ENCODE data around the gene ARSJ.
A peak's percentile ranks its signal among the peaks of the same experiment; 100 is the strongest.

Gene ARSJ

DNA sequence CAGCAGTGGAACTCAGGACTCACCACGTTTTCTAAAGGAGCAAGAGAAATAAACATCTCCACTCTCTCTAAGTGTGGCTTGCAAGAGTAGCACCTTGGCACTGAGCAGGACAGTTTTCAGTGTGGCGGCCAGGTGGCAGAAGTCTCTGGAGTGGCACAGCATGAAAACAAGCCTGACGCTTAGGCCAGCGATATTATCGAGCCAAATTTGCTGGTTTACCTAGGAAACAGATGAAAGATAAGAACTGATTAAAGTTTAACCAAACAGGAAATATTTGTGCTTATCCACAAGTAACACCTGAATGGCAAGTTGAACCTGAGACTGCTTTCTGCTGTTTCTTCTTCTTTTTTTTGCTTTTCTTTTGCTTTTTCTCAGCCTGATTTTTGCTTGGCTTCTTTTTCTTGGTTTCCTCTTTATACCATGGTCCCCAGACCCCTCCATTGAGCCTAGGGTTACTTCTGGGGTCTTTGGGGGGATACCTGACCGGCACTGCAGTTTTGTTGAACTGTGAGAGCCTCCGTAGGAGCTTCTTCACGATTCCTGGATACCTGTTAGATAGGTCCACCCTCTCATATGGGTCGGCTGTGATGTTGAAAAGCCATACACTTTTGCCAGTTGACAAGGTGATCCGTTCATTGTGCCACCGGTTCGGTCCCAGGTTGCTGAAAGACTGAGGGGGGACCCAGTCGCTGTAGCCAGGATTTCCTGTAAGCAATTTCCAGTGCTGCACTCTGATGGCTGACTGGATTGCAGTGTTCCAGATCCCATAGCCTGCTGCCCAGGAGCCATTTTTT is 77.3 kb downstream of the ARSJ start:
- peak; percentile 29 to 37 for DNase-seq (ENCODE audit: low read depth in 2 of 2)

DNA sequence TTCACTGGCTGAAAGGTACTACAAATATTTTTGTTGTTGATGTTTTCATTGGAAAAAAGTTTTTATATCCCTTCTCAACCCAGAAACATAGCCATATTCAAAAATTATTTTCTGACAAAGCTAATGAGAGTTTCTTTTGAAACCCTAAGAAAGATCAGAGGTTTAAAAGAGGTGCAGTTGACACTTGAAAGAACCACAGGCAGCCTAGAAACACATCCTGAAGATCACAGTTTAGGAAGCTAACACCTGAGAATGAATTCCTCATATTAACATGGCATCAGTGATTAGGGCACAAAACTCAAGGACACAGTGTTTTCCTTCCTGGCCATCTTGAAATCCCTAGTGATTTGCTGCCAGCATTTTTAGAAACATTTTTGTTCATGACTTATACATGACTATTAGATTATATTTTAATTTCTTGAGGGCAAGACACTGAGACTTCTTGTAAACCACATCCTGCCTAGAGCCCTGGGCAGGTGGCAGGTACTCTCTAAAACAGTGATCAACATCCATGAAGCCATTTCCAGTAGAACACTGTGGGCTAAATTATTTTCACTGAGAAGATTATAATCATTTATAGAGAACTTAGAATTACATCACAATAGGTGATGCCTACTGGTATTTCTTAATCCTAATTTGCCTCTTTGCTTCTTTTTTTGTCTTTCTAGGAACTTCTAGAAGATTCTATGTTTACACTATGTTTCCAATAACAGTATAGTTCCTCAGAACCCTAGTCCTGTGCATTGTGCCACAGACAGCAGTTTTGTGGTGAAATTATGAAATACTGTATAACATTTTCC is 80.0 kb downstream of the ARSJ start:
- DNase-seq (ENCODE audit: low read depth in 2 of 2) = no peak

GRCh38 chr4:113893546-113893945 is 85.9 kb downstream of the ARSJ start:
- DNase-seq (ENCODE audit: low read depth in 2 of 2) = no peak

DNA sequence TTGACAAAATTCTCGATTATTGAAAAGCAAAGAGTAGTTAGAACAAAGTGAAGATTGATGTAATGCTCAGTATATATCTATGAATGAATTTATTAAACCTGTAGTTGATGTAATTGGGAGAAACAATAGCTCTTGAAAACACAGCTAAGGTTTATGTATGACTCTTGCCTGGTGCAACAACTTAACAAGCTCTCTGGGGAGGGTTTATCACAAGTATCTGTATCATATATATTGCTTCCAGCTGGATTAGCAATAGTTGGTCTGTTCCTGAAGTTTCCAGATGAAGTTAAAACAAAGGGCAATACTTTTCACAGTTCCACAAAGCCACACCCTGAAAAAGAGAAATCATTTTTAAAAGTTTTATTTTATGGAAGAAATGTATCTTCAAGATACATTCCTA is 91.4 kb downstream of the ARSJ start:
- DNase-seq (ENCODE audit: low read depth in 2 of 2) = no peak

DNA sequence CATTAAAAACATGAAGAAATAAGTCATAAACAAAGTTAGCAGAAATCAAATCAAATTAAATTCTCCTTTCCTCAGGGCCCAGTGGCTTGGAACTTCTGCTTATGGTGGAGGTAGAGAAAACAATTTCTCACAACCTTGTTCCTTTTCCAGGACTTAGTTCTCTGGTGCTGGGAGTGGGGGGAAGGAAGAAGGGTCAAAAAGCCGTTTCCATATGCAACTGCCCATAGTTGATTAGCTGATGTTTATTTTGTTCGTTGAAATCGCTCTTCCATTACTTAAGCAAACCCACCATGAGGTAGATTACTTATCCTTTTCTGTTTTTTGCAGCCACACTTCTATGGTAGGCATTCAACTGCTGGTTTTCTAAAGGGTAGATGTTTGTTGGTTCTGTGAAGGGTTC is 94.2 kb downstream of the ARSJ start:
- no peak for DNase-seq (ENCODE audit: low read depth in 2 of 2)

DNA sequence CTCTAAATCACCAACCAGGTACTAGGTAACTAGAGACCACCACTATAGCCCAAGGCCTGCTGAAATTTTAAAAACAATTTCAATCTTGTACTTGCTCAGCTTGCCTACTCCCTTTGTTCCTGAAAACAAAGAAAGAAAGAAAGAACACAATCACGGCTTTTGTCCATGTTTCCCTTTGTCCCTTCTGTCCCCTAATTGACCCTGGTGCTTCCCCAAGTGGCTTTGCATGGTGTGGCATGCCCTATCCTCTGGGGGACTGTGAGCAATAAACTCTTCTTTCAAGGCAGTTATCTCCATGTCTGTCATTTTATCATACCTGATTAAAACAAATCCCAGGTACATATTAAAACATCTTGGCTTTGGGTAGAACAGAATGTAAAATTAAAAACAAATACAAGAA is 94.8 kb downstream of the ARSJ start:
- no peak for DNase-seq (ENCODE audit: low read depth in 2 of 2)

- DNase-seq (ENCODE audit: low read depth in 2 of 2) = no peak
Observed at GRCh38 chr4:113882668-113883067, 96.8 kb downstream of the ARSJ start.

DNA sequence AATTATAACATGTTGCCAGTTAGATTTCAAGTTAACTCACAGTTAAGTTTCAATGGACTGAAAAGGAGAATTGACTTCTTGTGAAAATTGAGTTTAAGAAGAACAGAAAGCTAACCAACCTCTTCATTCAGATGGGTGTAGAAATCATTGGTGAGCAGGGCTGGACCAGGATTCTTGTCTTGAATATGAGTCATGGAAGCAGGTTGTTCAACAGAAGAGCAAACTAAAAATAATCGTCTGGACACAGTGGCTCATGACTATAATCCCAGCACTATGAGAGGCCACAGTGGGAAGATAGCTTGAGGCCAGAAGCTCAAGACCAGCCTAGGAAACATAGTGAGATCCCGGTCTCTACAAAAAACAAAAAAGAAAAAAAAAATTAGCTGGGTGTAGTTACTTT is 98.2 kb downstream of the ARSJ start:
- no peak for DNase-seq (ENCODE audit: low read depth in 2 of 2)

- DNase-seq (ENCODE audit: low read depth in 2 of 2) = no peak
Observed at GRCh38 chr4:113880240-113881028, 99.0 kb downstream of the ARSJ start.

DNA sequence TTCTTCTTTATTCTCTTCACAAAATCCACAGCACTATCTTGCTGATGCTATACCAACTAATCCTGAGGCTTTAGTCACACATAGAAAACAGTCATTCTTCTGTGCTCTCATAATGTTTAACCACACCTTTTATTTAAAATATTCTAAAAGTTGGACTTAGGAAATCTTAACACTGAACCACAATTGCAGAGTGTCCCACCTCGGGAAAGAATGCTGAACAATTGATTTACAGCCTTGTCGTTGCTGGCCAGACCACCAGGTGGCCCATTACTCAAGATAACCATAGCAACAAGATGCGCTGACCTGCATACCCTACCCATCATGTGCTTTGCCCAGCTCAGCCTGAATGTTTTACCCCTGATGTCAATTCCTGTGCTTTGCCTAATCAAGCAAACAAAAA is 100.8 kb downstream of the ARSJ start:
- DNase-seq (ENCODE audit: low read depth in 2 of 2) = no peak

GRCh38 chr4:113874480-113874879 is 105.0 kb downstream of the ARSJ start:
- DNase-seq (ENCODE audit: low read depth in 2 of 2) = no peak

DNA sequence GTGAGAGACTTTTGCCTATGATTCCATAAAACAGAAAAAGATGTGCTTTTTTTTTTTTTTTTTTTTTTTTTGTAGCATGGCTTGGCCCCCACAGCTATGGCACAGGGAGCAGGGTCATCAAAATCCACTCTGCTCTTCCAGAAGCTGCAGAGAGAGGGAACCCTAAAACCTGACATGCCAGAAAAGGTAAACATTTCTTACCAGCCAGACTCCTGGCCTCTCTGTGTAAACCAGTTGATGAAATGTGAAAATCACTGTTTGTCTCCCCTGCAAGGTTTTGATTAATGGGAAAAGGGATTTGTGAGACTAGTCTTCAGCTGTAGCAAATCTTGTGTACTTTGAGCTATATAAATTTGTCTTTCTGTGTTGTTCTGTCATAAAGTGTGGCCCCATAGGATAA is 105.9 kb downstream of the ARSJ start:
- no peak for DNase-seq (ENCODE audit: low read depth in 2 of 2)

DNA sequence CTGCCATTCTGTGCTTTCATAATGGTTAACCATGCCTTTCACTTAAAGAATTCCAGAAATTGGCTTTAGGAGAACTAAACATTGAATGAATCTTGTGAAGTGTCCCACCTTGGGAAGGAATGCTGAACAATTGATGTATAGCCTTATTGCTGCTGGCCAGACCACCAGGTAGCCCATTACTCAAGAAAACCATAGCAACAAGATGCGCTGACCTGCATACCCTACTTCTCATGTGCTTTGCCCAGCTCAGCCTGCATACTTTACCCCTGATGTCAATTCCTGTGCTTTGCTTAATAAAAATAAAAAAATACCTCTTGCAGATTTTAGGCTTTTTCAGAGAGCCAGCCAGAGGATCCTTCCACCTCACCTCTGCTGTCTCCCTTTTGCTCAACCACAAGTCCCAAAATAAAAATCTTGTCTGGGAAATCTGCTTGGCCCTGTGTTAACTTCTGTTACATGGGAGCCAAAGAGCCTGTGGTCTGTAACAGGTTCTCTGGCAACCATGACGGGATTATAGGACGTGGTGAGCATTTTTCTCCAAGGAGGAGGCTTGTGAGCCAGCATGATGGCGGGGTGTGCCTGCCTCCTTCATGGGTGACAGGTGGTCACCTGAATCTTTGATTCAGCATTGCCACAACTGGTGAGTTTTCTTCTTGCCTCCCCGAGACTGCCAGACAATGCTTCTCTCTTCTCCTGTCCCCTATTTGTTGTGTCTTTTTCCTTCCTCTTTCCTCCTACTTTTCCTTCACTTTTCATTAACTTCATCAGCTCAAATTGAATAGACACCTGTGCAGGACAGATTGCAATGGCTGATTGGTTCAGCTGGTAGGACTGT is 106.8 kb downstream of the ARSJ start:
- DNase-seq (ENCODE audit: low read depth in 2 of 2) = no peak

DNA sequence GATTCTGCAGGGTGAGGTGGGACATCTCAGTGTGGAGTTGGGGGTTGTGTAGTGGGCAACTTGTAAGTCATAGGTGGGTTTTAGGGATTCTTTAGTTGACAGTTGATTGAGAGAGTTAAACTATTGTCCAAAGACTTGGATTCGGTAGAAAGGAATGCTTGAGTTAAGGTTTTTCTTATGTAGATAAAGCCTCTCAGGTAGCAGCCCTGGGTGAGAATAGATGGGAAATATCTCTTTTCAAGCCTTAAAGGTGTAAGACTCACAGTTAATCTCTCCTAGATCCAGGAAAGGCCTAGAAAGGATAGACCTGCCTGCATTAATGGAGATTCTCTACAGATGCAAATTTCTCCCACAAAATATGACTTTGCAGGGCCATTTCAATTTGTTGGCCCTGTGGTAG is 108.4 kb downstream of the ARSJ start:
- no peak for DNase-seq (ENCODE audit: low read depth in 2 of 2)

DNA sequence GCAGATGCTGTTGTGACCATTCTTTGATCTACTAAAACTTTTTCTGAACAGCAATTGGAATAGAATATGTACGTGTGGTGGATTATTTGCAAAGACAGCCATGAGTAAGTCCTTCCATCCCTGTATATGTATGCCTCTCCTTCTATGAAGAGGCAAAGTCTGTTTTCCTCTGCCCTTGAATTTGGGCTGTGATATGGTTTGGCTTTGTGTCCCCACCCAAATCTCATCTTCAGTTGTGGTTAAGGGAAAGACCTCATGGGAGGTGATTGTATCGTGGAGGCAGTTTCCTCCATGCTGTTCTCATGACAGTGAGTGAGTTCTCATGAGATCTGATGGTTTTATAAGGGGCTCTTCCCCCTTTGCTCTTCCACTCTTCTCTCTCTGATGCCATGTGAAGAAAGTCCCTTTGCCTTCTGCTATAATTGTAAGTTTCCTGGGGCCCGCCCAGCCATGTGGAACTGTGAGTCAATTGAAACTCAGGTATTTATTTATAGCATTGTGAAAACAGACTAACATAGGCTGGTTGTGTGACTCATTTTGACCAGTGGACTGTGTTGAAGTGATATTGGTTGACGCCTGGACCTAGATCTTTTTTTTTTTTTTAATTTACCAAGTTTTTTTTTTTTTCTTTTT is 109.6 kb downstream of the ARSJ start:
- peak; percentile 45 to 52 for DNase-seq (ENCODE audit: low read depth in 2 of 2)

DNA sequence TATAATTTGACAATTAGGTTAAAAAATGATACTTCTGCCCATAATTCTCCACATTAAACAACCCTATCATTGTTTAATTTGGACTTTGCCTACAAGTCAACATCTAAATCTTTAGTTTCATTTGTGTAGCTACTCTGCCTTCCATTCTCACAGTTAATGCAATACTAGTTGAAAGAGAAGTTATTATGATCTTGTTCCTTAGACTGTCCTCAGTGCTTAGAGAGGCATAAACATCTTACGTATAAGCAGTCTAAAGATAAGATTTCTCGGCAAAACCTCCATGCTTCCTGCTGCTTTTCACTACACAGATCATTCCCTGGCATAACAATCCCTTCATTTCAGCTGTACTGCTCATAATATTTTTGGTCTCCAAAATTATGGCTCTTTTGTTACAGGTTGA is 112.8 kb downstream of the ARSJ start:
- DNase-seq (ENCODE audit: low read depth in 2 of 2) = no peak

- no peak for DNase-seq (ENCODE audit: low read depth in 2 of 2)
Observed at GRCh38 chr4:113858924-113859323, 120.5 kb downstream of the ARSJ start.

- DNase-seq (ENCODE audit: low read depth in 2 of 2) = no peak
Observed at GRCh38 chr4:113851816-113852215, 127.6 kb downstream of the ARSJ start.
